Mucosa of stomach (tissue), 1 donor: Measurements from ENCODE around the gene OSBPL10.

Experiments used
- H3K27me3 ChIP-seq: one replicate; pipeline ENCODE4 v1.7.0; 2013; ENCODE audit warnings: mild to moderate bottlenecking, low read length; ENCODE audit not compliant: control insufficient read depth, insufficient read depth
- H3K36me3 ChIP-seq: one replicate; pipeline ENCODE4 v1.7.0; 2013; ENCODE audit warnings: low read length; ENCODE audit not compliant: control insufficient read depth, insufficient read depth
- H3K4me1 ChIP-seq: one replicate; pipeline ENCODE4 v1.7.0; 2013; ENCODE audit warnings: mild to moderate bottlenecking, low read length; ENCODE audit not compliant: control insufficient read depth, insufficient read depth
- H3K4me3 ChIP-seq: one replicate; pipeline ENCODE4 v1.7.0; 2013; ENCODE audit warnings: low read length
- H3K9ac ChIP-seq: one replicate; pipeline ENCODE4 v1.7.0; 2013; ENCODE audit warnings: mild to moderate bottlenecking, low read length, moderate library complexity
- H3K9me3 ChIP-seq: one replicate; pipeline ENCODE4 v1.7.0; 2013; ENCODE audit warnings: mild to moderate bottlenecking, low read length, moderate library complexity; ENCODE audit not compliant: control insufficient read depth
- donor health status: Pancreatic carcinoma.

OSBPL10 gene

DNA sequence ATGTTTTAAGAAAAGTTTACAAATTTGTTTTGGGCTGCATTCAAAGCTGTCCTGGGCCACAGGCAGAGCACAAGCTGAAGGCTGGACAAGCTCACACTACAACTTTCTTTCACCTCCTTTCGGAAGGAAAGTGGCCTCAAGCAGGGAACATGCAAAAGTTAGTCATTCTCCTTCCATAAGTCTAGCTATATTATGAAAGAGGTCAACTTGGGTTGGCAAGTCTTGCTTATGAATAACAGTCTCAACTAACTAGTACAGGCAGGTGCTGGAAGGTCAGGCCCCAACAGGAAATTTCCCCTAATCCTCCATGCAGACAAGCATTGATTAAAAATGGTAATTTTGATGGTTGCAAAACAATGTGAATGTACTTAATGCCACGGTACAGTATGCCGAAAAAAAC lies 69.4 kb downstream of the OSBPL10 start:
- H3K9me3 ChIP-seq: no peaks in the 10 kb centered on the region
- H3K4me1 ChIP-seq: peaks cover 5% of the 10 kb centered on the region
- H3K36me3 ChIP-seq: no peaks in the 10 kb centered on the region
- H3K4me3 ChIP-seq: no peak overlapping the region
- no peak overlapping the region for H3K9ac ChIP-seq
- H3K27me3 ChIP-seq: no peaks in the 10 kb centered on the region

DNA sequence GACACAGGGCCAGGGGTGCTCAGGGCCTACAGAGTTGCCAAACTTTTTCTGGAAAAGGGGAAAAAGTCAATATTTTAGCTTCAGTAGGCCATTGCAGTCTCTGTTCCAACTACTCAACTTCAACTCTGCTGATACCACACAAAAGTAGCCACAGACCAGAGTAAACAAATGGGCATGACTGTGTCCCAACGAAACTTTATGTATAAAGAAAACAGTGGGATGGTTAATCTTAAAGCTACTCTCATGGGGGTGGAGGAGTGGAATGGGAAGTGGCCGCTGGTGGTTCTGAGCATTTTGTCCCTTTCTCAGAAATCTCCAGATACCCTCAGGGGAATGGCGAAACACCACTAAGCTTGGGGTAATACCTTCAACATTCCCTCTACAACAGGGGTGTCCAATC lies 69.9 kb downstream of the OSBPL10 start:
- Histone ChIP-seq H3K4me3 (no peak overlapping the region), H3K36me3 (no peaks in the 10 kb centered on the region), H3K27me3 (no peaks in the 10 kb centered on the region), H3K4me1 (peaks cover under 1% of the 10 kb centered on the region), H3K9ac (no peak overlapping the region), H3K9me3 (no peaks in the 10 kb centered on the region)

DNA sequence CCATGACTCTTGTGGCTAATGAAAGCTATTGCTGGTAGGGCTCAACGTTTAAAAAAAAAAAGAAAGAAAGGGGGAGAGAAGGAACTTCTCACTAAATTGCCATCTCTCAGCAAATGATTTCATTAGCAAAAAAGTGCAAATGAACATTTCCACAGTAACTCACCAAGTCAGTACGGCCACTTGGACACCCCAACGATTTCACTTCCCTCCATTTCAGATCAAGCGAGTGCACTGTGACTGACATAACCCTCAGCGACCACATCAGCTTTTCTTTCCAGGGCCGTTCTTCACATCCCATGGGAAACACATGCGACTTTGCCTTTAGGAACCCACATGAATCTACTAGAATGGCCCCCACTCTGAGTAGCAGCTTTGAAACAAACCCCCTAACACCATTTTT lies 71.6 kb downstream of the OSBPL10 start:
- Histone ChIP-seq H3K9ac (no peak overlapping the region), H3K27me3 (no peaks in the 10 kb centered on the region), H3K9me3 (no peaks in the 10 kb centered on the region), H3K4me1 (peaks cover 6% of the 10 kb centered on the region), H3K36me3 (no peaks in the 10 kb centered on the region), H3K4me3 (no peak overlapping the region)

DNA sequence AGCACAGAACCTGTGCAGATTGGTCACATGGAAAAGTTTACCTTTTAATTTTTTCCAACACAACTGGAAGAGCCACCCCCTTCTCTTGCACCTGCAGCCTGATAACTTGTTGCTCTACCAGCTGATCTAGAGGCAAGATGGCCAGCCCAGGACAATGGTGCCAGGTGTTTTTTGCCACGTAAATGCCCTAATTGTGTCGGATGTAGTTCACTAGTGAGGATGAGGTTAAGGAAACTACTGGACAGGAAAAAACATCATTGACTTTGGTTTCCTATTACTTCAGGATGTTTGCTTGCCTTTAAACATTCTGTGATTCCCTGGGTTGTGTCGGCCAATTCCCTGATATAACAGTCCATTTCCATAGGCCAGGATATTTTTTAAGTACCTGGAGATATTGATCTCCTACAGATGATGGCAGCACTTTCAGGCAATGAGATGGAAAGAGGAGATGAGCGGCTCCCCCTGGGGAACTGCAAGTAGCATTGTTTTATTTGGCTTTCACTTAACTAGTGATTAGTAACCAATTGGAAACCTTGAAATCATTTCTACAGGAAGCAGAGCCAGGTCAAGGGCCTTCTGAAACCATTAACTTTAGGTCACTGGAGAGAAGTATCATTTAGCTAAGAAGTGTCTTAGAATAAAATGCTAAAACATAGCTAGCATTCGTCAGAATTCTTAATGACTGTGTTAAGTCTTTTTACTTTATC lies 72.5 kb downstream of the OSBPL10 start:
- H3K36me3 ChIP-seq: no peaks in the 10 kb centered on the region
- no peaks in the 10 kb centered on the region for H3K27me3 ChIP-seq

DNA sequence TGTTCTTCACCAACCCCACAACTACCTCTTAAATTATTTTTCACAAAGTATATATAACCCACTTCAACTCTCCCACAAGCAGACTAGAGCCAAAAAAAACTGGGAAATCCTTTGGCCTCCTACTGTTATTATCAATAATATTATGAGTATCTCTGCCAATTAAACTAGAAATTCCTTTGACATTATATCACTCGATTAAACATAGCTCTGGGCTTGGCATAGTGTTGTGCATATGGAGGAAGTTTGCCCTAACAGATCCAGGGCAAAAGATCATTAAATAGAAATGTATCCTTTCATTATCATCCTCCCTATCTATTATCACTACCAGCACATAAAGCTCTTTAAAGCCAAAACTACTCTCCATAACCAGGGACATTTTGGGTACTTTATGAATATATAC lies 74.9 kb downstream of the OSBPL10 start:
- Histone ChIP-seq H3K4me3 (no peak overlapping the region), H3K36me3 (no peaks in the 10 kb centered on the region), H3K27me3 (no peaks in the 10 kb centered on the region), H3K9me3 (no peaks in the 10 kb centered on the region), H3K9ac (no peak overlapping the region), H3K4me1 (peaks cover 11% of the 10 kb centered on the region)

More for the DNA sequence above, 72.5 kb downstream of the OSBPL10 start:
- Histone ChIP-seq H3K4me1 (peaks cover 11% of the 10 kb centered on the region), H3K9me3 (no peaks in the 10 kb centered on the region), H3K4me3 (no peak overlapping the region), H3K9ac (no peak overlapping the region)

DNA sequence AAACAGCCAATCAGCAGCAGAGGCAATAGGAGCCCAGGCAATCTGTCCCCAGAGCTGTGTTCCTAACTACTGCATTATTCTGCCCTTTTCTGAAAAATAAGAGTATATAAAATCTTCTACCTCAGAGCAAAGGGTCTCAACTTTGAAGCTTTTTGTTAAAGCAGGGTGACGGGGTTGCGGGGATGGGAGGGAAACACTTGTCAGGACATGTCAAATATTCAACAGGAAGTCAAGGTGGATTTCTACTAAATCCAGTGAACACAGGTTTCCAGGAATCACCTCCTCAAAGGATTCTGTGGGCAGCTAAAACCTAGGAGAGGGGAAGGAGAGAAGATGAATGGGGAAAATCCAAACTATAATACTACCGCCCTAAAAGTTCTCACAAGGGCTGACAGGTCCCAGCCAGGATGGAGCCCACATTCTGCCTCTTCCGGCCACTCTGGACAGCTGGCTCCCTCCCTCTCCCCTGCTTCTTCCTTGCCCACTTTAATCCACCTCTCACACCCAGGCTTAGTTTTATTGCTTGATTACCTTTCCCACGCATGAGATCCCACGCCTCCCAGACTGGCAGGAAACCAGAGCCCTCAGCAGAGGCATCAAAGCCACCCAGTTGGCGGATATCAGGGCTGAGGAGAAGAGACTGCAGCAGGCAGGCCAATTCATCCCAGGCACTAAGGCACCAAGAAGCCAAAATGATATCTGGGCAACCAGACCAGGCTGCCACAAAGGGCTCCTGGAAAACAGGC lies 77.2 kb downstream of the OSBPL10 start:
- Histone ChIP-seq H3K9ac (no peak overlapping the region), H3K4me3 (no peak overlapping the region), H3K36me3 (no peaks in the 10 kb centered on the region), H3K9me3 (no peaks in the 10 kb centered on the region), H3K4me1 (peaks cover 21% of the 10 kb centered on the region), H3K27me3 (no peaks in the 10 kb centered on the region)

DNA sequence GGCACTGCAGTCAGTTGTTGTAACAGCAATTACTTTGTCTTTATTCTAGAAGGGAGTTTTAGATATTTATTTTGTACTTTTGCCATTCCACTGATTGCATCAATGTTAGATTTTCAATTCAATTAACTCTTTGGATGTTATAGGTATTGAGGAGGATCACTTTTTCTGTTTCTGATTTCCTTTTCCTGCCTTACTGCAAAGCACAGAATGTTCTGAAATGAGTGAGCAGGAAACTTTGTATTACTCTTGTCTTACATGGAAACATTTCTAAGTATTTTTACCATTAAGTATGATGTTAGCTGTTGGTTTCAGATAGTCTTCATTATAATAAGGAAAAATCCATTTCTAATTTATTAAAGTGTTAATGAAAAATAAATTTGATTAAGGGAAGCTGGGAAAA lies 80.5 kb downstream of the OSBPL10 start:
- Histone ChIP-seq H3K27me3 (no peaks in the 10 kb centered on the region), H3K4me1 (peaks cover 21% of the 10 kb centered on the region), H3K4me3 (no peak overlapping the region), H3K9me3 (no peaks in the 10 kb centered on the region), H3K36me3 (no peaks in the 10 kb centered on the region), H3K9ac (no peak overlapping the region)

DNA sequence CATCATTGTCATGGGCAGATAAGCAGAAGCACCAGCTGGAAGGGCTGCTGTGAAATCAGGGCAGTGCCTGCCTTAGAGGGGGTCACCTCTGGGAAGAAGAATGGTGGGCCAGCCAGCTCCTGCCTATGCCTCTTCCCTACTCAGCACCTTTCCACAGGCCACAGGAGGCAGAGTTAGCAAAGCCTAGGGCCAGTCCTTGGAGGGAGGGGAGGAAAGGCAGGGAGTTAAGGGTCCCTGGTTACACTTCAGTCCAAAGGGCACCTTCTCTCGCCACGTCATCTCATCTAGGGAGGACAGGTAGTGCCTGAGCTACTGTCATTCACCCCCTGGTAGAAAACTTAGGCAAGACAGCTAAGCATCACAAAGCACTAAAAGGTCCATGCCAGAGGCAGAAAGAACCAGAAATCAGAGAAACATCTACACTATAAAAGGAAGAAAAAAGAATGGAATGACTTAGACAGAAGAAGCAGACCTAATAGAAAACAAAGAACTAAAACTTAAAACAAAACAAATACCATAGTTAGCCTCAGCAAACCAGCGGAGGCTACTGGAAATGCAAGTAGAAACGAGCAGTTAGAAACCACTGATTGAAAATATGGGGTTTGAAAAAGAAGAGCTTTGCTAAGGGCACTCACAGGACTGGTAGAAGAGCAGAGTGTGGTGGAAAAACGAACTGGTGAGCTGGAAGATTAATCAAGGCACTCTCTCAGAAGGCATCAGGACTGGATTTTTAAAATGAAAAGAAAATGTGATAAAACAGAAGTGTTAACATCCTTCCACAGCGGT lies 84.2 kb downstream of the OSBPL10 start:
- H3K27me3 ChIP-seq: no peaks in the 10 kb centered on the region
- H3K4me1 ChIP-seq: peaks cover 22% of the 10 kb centered on the region
- no peak overlapping the region for H3K9ac ChIP-seq
- H3K36me3 ChIP-seq: no peaks in the 10 kb centered on the region
- no peak overlapping the region for H3K4me3 ChIP-seq
- H3K9me3 ChIP-seq: no peaks in the 10 kb centered on the region

DNA sequence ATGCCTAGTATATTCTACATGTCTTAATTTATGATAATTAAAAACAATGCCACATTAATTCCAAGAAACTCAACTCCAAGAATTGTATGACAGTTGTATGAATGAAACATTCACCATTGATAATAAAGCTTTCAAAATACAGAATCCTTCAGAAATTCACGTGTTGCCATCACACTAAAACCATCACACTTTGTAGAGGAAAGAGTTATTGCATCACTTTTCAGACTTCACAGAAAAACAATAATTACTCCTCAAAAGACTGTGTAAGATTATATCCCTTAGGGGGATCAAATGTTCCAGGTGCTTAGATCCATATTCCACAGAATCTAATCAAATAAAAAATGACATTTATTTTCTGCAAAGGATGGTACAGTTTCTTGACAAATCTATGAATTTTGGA lies 85.0 kb downstream of the OSBPL10 start:
- Histone ChIP-seq H3K4me1 (peaks cover 23% of the 10 kb centered on the region), H3K36me3 (no peaks in the 10 kb centered on the region), H3K4me3 (no peak overlapping the region), H3K27me3 (no peaks in the 10 kb centered on the region), H3K9me3 (no peaks in the 10 kb centered on the region), H3K9ac (no peak overlapping the region)

DNA sequence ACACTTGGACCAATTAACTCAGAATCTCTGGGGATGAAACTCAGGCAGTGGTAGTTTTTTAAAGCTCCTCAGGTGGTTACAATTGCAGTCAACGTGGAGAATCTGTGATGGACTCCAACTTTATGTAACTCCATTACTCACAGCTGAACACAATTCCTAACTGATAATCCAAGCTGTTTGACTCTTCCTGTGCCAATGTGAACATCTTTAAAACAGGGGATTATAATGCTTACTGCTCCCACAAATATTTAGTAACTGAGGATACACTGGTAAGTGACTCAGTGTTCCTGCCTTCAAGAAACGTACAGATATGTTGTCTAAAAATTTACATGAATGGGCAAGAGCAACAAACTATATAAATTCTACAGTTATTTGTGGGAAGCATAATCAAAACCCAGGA lies 85.6 kb downstream of the OSBPL10 start:
- H3K9me3 ChIP-seq: no peaks in the 10 kb centered on the region
- H3K27me3 ChIP-seq: no peaks in the 10 kb centered on the region

DNA sequence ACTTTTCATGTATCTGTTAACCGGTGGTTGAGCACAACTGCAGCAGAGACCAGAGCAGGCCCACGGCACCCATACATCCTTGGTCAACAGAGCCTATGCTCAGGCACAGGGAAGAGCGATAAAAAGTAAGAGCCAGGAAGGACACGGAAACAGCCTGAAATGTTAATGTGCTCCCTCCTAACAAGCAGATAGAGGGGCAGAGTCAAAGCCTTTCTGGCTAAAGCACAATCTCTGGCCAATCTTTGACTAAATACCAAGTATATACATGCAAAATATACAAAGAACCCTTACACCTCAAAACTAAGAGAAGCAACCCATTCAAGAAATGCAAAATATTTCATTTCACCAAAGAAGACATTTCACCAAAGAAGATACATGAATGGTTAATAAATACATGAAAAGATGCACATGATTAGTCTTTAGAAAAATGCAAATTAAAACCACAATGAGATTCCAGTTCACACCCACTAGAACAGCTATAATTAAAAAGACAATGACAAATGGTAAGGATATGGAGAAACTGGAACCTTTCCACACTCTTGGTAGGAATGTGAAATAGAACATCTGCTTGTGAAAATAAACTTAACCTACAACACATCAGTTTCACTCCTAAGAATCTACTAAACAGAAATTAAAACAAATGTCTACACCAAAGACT lies 88.0 kb downstream of the OSBPL10 start:
- peaks cover 13% of the 10 kb centered on the region for H3K4me1 ChIP-seq
- H3K9ac ChIP-seq: no peak overlapping the region
- no peaks in the 10 kb centered on the region for H3K36me3 ChIP-seq
- H3K9me3 ChIP-seq: no peaks in the 10 kb centered on the region
- no peaks in the 10 kb centered on the region for H3K27me3 ChIP-seq
- no peak overlapping the region for H3K4me3 ChIP-seq

More for the DNA sequence above, 85.6 kb downstream of the OSBPL10 start:
- Histone ChIP-seq H3K9ac (no peak overlapping the region), H3K36me3 (no peaks in the 10 kb centered on the region), H3K4me3 (no peak overlapping the region), H3K4me1 (peaks cover 23% of the 10 kb centered on the region)
